Loucy (cell line): ENCODE measurements around the gene SH3BGRL.
"Not testable (repeated sequence)": the region's sequence is repeated elsewhere in the genome, so short reads cannot be mapped to it uniquely, and the experiment has no call there.

Experiments used
- H2AFZ ChIP-seq: fragments of 200-600 bp; sonication (generic); 2 replicates; pipeline ENCODE4 v1.6.0; 2016; ENCODE audit warnings: antibody characterized with exemption, mild to moderate bottlenecking, low read length, moderate library complexity
- H3F3A ChIP-seq: fragments of 200-600 bp; 2 replicates; pipeline ENCODE4 v1.6.0; 2016; ENCODE audit warnings: antibody characterized with exemption, low read depth, mild to moderate bottlenecking
- H3K27me3 ChIP-seq: fragments of 200-600 bp; sonication (generic); 2 replicates; pipeline ENCODE4 v1.6.1; 2014; ENCODE audit warnings: low read length, mild to moderate bottlenecking; ENCODE audit not compliant: insufficient read depth, poor library complexity, severe bottlenecking
- H3K36me3 ChIP-seq: fragments of 200-600 bp; sonication (generic); 2 replicates; pipeline ENCODE4 v1.6.1; 2016; ENCODE audit warnings: low read length; ENCODE audit not compliant: insufficient read depth
- H3K4me1 ChIP-seq: fragments of 200-600 bp; sonication (generic); 2 replicates; pipeline ENCODE4 v1.5.1; 2014; ENCODE audit warnings: low read length, mild to moderate bottlenecking; ENCODE audit not compliant: insufficient read depth, poor library complexity, severe bottlenecking
- H3K4me2 ChIP-seq: fragments of 200-600 bp; sonication (generic); 2 replicates; pipeline ENCODE4 v1.6.0; 2014; ENCODE audit warnings: antibody characterized with exemption, low read length, low read depth, mild to moderate bottlenecking; ENCODE audit not compliant: poor library complexity, severe bottlenecking
- H3K4me3 ChIP-seq: fragments of 200-600 bp; sonication (generic); 2 replicates; pipeline ENCODE4 v1.5.1; 2014; ENCODE audit warnings: low read length, mild to moderate bottlenecking, mixed read lengths; ENCODE audit not compliant: poor library complexity, severe bottlenecking
- H3K79me2 ChIP-seq: fragments of 200-600 bp; sonication (generic); 2 replicates; pipeline ENCODE4 v1.6.1; 2014; ENCODE audit warnings: low read length; ENCODE audit not compliant: insufficient read depth
- H3K9ac ChIP-seq: fragments of 200-600 bp; sonication (generic); 2 replicates; pipeline ENCODE4 v1.6.0; 2014; ENCODE audit warnings: mild to moderate bottlenecking, low read depth, low read length, moderate library complexity; ENCODE audit not compliant: poor library complexity, severe bottlenecking
- H3K9me2 ChIP-seq: fragments of 200-600 bp; sonication (generic); replicated peaks from 2 replicates; pipeline ENCODE4 v1.6.1; 2016; ENCODE audit warnings: low read depth, low read length, mixed read lengths
- H3K9me3 ChIP-seq: fragments of 200-600 bp; sonication (generic); 2 replicates; pipeline ENCODE4 v1.6.1; 2014; ENCODE audit warnings: mild to moderate bottlenecking, antibody characterized with exemption, low read length, low read depth; ENCODE audit not compliant: insufficient read depth
- H4K20me1 ChIP-seq: fragments of 200-600 bp; sonication (generic); 2 replicates; pipeline ENCODE4 v1.6.0; 2014; ENCODE audit warnings: antibody characterized with exemption, low read length, mild to moderate bottlenecking; ENCODE audit not compliant: insufficient read depth, poor library complexity, severe bottlenecking
- CTCF ChIP-seq: fragments of 200-600 bp; sonication (generic); conservative IDR thresholded peaks from 2 replicates; pipeline ENCODE4 v1.5.1; 2014; ENCODE audit warnings: mild to moderate bottlenecking, antibody characterized with exemption, low read length
- EZH2phosphoT487 ChIP-seq: fragments of 200-600 bp; IDR thresholded peaks from 2 replicates; pipeline ENCODE4 v1.6.1; 2018; ENCODE audit warnings: antibody characterized with exemption, mild to moderate bottlenecking, moderate library complexity, borderline replicate concordance

The SH3BGRL gene

GRCh38 chrX:81338924-81339323 lies 137.0 kb downstream of the SH3BGRL start:
- H3K4me2 ChIP-seq, result no peak overlapping the region
- no peak overlapping the region for H3K9ac ChIP-seq
- no peaks in the 10 kb centered on the region for H4K20me1 ChIP-seq
- no peaks in the 10 kb centered on the region for H3K36me3 ChIP-seq
- no peaks in the 10 kb centered on the region for H3F3A ChIP-seq
- no peaks in the 10 kb centered on the region for H3K79me2 ChIP-seq
- no peaks in the 10 kb centered on the region for H3K9me2 ChIP-seq
- H3K27me3 ChIP-seq, result no peaks in the 10 kb centered on the region
- no peak overlapping the region for H2AFZ ChIP-seq
- TF ChIP-seq CTCF (no peak), EZH2phosphoT487 (no peak)
- no peaks in the 10 kb centered on the region for H3K4me1 ChIP-seq
- H3K4me3 ChIP-seq, result no peak overlapping the region
- no peaks in the 10 kb centered on the region for H3K9me3 ChIP-seq

GRCh38 chrX:81345296-81345695 lies 143.4 kb downstream of the SH3BGRL start:
- not testable (repeated sequence) for H3K79me2 ChIP-seq, H3K9me3 ChIP-seq, H4K20me1 ChIP-seq, H3K27me3 ChIP-seq, H3K9ac ChIP-seq, H2AFZ ChIP-seq, H3K4me3 ChIP-seq, H3K4me2 ChIP-seq, H3F3A ChIP-seq, H3K36me3 ChIP-seq, H3K9me2 ChIP-seq, H3K4me1 ChIP-seq
